GM19023 (cell line): Measurements from ENCODE around the gene ZNF317.

Experiments
- ATAC-seq: cut with Tn5 transposase; IDR thresholded peaks from one replicate; pipeline ENCODE4 v1.9.1; 2021; ENCODE audit warnings: mild to moderate bottlenecking, moderate library complexity; ENCODE audit not compliant: unreplicated experiment

The ZNF317 gene

GRCh38 chr19:9140159-9140874, at the start of gene ZNF317:
Gene ZNF317, plus strand, starts transcription at chr19:9140397. Its CDS starts 15,620 bp downstream, at chr19:9156017.
- peak; percentile 93 for ATAC-seq

GRCh38 chr19:9107375-9107774, 32.8 kb upstream of the ZNF317 start, which contains the start of gene OR7G2:
Gene OR7G2, minus strand, starts transcription at chr19:9107475. Its CDS starts 4,232 bp downstream, at chr19:9103243.
- ATAC-seq, result no peak

- ATAC-seq, result no peak
These were observed 30.2 kb upstream of the ZNF317 start for GRCh38 chr19:9109959-9110358.

- ATAC-seq, result no peak
These were observed 24.8 kb upstream of the ZNF317 start, which contains the start of gene OR7G1 for GRCh38 chr19:9115307-9115813. Gene OR7G1, minus strand, starts transcription at chr19:9115763. Its CDS starts 0 bp downstream, at chr19:9115763.

- no peak for ATAC-seq
These were observed 23.6 kb upstream of the ZNF317 start for GRCh38 chr19:9116547-9116946.

GRCh38 chr19:9126900-9127405, 13.2 kb upstream of the ZNF317 start, which contains the start of gene OR7G3:
Gene OR7G3, minus strand, starts transcription at chr19:9126950. Its CDS starts 0 bp downstream, at chr19:9126950.
- no peak for ATAC-seq

- ATAC-seq, result no peak
These were observed 12.0 kb upstream of the ZNF317 start for GRCh38 chr19:9128171-9128570.

- no peak for ATAC-seq
These were observed 9.2 kb upstream of the ZNF317 start for GRCh38 chr19:9130965-9131364.

GRCh38 chr19:9132422-9132821, 7.8 kb upstream of the ZNF317 start:
- no peak for ATAC-seq

GRCh38 chr19:9139609-9140158, 513 bp upstream of the ZNF317 start:
- ATAC-seq, result no peak

- no peak for ATAC-seq
These were observed 4.7 kb downstream of the ZNF317 start for GRCh38 chr19:9144920-9145319.

GRCh38 chr19:9146882-9147281, 6.7 kb downstream of the ZNF317 start:
- ATAC-seq, result no peak

GRCh38 chr19:9148697-9149096, 8.5 kb downstream of the ZNF317 start:
- ATAC-seq, result no peak

GRCh38 chr19:9149997-9150396, 9.8 kb downstream of the ZNF317 start:
- ATAC-seq, result no peak

GRCh38 chr19:9150650-9151049, 10.5 kb downstream of the ZNF317 start:
- no peak for ATAC-seq

- ATAC-seq, result no peak
These were observed 11.2 kb downstream of the ZNF317 start for GRCh38 chr19:9151367-9151766.

GRCh38 chr19:9155591-9155990, 15.4 kb downstream of the ZNF317 start:
- no peak for ATAC-seq

GRCh38 chr19:9156304-9156703, 16.1 kb downstream of the ZNF317 start:
- ATAC-seq, result no peak

GRCh38 chr19:9159891-9160290, 19.7 kb downstream of the ZNF317 start:
- no peak for ATAC-seq

- no peak for ATAC-seq
These were observed 21.2 kb downstream of the ZNF317 start for GRCh38 chr19:9161427-9161826.

- no peak for ATAC-seq
These were observed 25.1 kb downstream of the ZNF317 start for GRCh38 chr19:9165261-9165660.

- ATAC-seq, result no peak
These were observed 26.6 kb downstream of the ZNF317 start for GRCh38 chr19:9166846-9167245.
